Coronary artery (tissue), 2 donors: ENCODE measurements around the gene TNFRSF8.

ENCODE experiments used
- DNase-seq: peaks from one replicate; pipeline ENCODE4 v3.0.0-alpha.2; 2017; ENCODE audit warnings: low spot score
- H3K27ac ChIP-seq, 2 donors: fragments of 200-600 bp; sonication (generic); one replicate each; pipeline ENCODE4 v1.5.1; 2016 to 2019
- H3K4me3 ChIP-seq: fragments of 200-600 bp; sonication (generic); 2 replicates; pipeline ENCODE4 v1.5.1; 2016; ENCODE audit warnings: mild to moderate bottlenecking, moderate library complexity
- TF ChIP-seq, protein P1 (sequence below): fragments of 200-600 bp; sonication (generic); IDR thresholded peaks from one replicate; pipeline ENCODE4 v1.5.1; 2019; ENCODE audit warnings: antibody characterized with exemption

The TNFRSF8 gene

GRCh38 chr1:12181568-12181967 lies 118.5 kb downstream of the TNFRSF8 start:
- Histone ChIP-seq H3K4me3 (no peak overlapping the region), H3K27ac (peak overlapping the region in 1 of 2 donors; percentile 81)
- TF ChIP-seq, protein P1, sequence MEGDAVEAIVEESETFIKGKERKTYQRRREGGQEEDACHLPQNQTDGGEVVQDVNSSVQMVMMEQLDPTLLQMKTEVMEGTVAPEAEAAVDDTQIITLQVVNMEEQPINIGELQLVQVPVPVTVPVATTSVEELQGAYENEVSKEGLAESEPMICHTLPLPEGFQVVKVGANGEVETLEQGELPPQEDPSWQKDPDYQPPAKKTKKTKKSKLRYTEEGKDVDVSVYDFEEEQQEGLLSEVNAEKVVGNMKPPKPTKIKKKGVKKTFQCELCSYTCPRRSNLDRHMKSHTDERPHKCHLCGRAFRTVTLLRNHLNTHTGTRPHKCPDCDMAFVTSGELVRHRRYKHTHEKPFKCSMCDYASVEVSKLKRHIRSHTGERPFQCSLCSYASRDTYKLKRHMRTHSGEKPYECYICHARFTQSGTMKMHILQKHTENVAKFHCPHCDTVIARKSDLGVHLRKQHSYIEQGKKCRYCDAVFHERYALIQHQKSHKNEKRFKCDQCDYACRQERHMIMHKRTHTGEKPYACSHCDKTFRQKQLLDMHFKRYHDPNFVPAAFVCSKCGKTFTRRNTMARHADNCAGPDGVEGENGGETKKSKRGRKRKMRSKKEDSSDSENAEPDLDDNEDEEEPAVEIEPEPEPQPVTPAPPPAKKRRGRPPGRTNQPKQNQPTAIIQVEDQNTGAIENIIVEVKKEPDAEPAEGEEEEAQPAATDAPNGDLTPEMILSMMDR, result no peak
- DNase-seq, result no peak

DNA sequence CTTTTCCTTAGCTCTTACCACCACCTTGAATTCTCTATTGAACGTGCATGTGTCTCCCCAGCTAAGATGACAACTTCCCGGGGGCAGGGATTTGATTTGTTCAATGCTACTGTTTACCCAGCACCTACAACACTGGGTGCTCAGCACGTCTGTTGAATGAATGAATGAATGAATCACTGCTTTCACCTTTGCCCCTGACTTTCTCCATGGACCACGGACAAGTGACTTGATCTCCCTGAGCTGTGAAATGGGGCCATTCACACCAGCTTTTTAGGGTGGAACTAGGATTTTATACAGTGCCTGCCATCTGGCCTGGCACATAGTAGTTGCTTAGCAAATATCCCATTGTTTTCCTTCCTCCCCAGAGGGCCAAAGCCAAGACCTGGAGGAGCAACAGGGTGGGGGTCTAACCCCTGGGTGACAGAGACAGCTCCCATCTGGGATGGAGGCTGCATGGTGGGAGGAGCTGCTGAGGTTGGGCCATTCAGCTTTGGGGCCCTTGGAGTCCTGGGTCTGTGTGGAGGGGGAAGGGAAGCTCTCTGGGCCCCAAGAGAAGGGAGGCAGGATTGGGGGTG lies 119.4 kb downstream of the TNFRSF8 start:
- H3K27ac ChIP-seq, result peak overlapping the region; percentile 19 to 81
- TF ChIP-seq, protein P1, result no peak

GRCh38 chr1:12183095-12183794 lies 120.1 kb downstream of the TNFRSF8 start:
- Histone ChIP-seq H3K27ac (peak overlapping the region in 1 of 2 donors; percentile 83), H3K4me3 (no peak overlapping the region)
- DNase-seq, result no peak
- TF ChIP-seq, protein P1, result no peak

More for the DNA sequence above, 119.4 kb downstream of the TNFRSF8 start:
- no peak for DNase-seq
- H3K4me3 ChIP-seq, result no peak overlapping the region

DNA sequence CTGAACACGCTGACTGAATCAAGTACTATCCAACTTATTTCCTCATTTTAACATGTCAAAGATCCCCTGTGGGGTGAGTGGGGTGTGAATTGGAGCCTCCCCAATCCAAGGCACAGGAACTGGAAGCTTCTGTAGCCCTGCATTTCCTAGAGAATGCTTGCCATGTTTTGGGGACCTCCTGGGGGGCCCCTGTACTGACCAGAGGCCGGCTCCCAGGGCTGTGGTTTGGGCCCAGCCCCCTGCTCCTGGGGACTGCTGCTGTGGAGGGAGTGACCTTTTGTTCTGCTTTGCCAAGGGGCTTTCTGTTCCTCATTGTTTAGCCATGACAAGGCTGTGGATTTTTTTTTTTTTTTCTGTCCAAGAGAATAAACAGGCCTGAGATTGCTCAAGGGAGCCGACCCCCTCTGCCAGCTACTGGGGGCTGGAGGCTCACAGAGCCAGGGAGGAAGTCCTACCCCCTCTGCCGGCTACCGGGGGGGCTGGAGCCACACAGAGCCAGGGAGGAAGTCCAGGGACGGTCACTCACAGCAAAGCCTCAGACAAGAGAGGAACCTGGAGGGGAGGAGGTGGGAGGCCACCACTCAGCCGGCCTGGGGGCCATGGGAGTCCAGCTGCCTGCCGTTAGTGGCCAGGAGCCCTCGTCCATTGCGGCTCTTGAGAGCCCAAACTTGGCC lies 121.0 kb downstream of the TNFRSF8 start:
- TF ChIP-seq, protein P1, result no peak
- H3K27ac ChIP-seq, result peak overlapping the region; percentile 77 to 89
- peak overlapping the region; percentile 51 for H3K4me3 ChIP-seq
- DNase-seq, result peak; percentile 85

DNA sequence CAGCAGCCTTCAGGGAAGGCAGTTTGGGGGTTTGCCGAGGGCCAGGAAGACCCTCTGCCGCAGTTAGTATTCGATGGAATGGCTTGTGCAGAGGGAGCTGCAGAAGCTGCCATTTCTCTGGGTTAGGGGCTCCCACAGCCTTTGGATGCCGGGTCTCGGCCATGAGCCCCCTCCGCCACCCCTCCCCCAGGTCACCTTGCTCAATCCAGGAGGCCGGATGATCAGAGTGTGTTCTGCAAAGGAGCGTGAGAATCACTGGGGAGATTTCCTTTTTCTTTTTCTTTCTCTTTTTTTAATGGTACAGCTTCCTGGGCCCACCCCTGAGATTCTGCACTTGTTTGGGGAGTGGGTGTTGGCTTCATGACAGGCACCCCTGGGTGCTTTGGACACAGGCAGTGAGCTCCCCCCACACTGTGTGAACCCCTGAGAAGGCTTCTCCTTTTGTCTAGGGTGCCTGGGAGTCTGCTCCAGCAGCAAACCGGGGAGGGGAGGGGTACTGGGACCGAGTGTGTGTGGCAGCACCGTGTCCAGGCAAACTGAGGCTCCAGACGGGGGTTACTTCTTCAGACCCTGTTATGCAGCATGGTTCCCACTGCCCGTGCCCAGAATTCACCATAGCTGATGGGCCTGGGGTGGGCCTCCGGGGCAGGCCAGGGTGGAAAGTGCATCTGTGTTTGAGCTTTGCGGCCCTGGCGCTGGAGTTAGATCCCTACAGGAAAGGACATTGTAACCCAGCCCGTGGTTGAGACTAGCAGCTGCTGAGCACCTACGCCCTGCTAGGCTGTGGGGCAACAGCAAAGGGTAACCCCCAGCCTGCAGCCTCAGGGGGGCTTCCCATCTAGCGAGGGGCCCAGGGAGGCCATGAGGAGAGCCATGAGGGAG lies 122.2 kb downstream of the TNFRSF8 start:
- Histone ChIP-seq H3K4me3 (peak overlapping the region; percentile 51), H3K27ac (peak overlapping the region; percentile 77 to 89)
- no peak for DNase-seq
- TF ChIP-seq, protein P1, result no peak

- peak overlapping the region; percentile 49 for H3K4me3 ChIP-seq
- no peak for DNase-seq
- TF ChIP-seq, protein P1, result no peak
- H3K27ac ChIP-seq, result peak overlapping the region in 1 of 2 donors; percentile 89
Observed at GRCh38 chr1:12185918-12186678, 123.0 kb downstream of the TNFRSF8 start.
